ENCODE results near the gene ARIH1. TPM values are rescaled to one million over a fixed set of nuclear protein-coding genes. Genes with fewer than 3 reads are reported as not detected.

The ARIH1 gene
- total and polyA plus RNA-seq, 2 experiments from 2014 or later = 30.5 to 48.6 TPM

- Histone ChIP-seq H3K79me2 (replicated peaks; ENCODE audit: insufficient read depth) (peaks cover 100% of the 10 kb centered on the region), H3K4me3 (no peak overlapping the region), H3K4me2 (no peak overlapping the region), H4K20me1 (replicated peaks; ENCODE audit: insufficient read depth) (peaks cover 78% of the 10 kb centered on the region), H3K27ac (ENCODE audit: low read depth) (no peak overlapping the region), H3K9me2 (ENCODE audit: insufficient read depth) (no peaks in the 10 kb centered on the region), H3K36me3 (ENCODE audit: insufficient read depth) (no peaks in the 10 kb centered on the region), H3F3A (replicated peaks; ENCODE audit: low read depth) (no peaks in the 10 kb centered on the region; the same call in 1 of the 2 replicates), H3K27me3 (ENCODE audit: insufficient read depth) (no peaks in the 10 kb centered on the region), H2AFZ (no peak overlapping the region), H3K4me1 (ENCODE audit: insufficient read depth) (peaks cover 8% of the 10 kb centered on the region; the same call in 1 of the 2 replicates)
- DNase-seq (ENCODE audit: low spot score) (no peak), ATAC-seq (no peak)
- Mint-ChIP-seq H3K27ac (peak overlapping the region; percentile 55), H3K4me1 (no peaks in the 10 kb centered on the region; the same call in 1 of the 3 replicates), H3K36me3 (ENCODE audit: low read depth) (peaks cover 26% of the 10 kb centered on the region), H3K4me3 (no peak overlapping the region), H3K27me3 (ENCODE audit: insufficient read depth, low read depth, poor library complexity) (no peaks in the 10 kb centered on the region), H3K9me3 (no peaks in the 10 kb centered on the region)
- TF ChIP-seq CREB1 (CRISPR knock-in tag; IDR thresholded peaks at IDR 0.05; ENCODE audit: low read depth) = no peak
- TF ChIP-seq EZH2 (IDR thresholded peaks at IDR 0.05; ENCODE audit: low read depth, unreplicated experiment) = no peak
- TF ChIP-seq POLR2AphosphoS5 (IDR thresholded peaks at IDR 0.05; ENCODE audit: low read depth) = no peak
- TF ChIP-seq ETS1 (IDR thresholded peaks at IDR 0.05) = no peak
- TF ChIP-seq STAT1 (IDR thresholded peaks at IDR 0.05; ENCODE audit: unreplicated experiment) = no peak
- TF ChIP-seq, protein P1, sequence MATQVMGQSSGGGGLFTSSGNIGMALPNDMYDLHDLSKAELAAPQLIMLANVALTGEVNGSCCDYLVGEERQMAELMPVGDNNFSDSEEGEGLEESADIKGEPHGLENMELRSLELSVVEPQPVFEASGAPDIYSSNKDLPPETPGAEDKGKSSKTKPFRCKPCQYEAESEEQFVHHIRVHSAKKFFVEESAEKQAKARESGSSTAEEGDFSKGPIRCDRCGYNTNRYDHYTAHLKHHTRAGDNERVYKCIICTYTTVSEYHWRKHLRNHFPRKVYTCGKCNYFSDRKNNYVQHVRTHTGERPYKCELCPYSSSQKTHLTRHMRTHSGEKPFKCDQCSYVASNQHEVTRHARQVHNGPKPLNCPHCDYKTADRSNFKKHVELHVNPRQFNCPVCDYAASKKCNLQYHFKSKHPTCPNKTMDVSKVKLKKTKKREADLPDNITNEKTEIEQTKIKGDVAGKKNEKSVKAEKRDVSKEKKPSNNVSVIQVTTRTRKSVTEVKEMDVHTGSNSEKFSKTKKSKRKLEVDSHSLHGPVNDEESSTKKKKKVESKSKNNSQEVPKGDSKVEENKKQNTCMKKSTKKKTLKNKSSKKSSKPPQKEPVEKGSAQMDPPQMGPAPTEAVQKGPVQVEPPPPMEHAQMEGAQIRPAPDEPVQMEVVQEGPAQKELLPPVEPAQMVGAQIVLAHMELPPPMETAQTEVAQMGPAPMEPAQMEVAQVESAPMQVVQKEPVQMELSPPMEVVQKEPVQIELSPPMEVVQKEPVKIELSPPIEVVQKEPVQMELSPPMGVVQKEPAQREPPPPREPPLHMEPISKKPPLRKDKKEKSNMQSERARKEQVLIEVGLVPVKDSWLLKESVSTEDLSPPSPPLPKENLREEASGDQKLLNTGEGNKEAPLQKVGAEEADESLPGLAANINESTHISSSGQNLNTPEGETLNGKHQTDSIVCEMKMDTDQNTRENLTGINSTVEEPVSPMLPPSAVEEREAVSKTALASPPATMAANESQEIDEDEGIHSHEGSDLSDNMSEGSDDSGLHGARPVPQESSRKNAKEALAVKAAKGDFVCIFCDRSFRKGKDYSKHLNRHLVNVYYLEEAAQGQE (IDR thresholded peaks at IDR 0.05; ENCODE audit: unreplicated experiment) = no peak
- no peak for TF ChIP-seq ZNF331 (CRISPR knock-in tag; IDR thresholded peaks at IDR 0.05; ENCODE audit: low read depth)
- TF ChIP-seq CTCF (conservative IDR thresholded peaks at IDR 0.05; ENCODE audit: low read depth in 2 of 2) = no peak
- no peak for TF ChIP-seq JUNB (IDR thresholded peaks at IDR 0.05; ENCODE audit: unreplicated experiment)
- no peak for TF ChIP-seq ZNF114 (CRISPR knock-in tag; IDR thresholded peaks at IDR 0.05)
- TF ChIP-seq ZNF462 (CRISPR knock-in tag; IDR thresholded peaks at IDR 0.05) = no peak
- TF ChIP-seq EZH2phosphoT487 (IDR thresholded peaks at IDR 0.05; ENCODE audit: unreplicated experiment) = no peak
- TF ChIP-seq NANOG (IDR thresholded peaks at IDR 0.05; ENCODE audit: borderline replicate concordance) = no peak
Measured at GRCh38 chr15:72487070-72487797, 13.1 kb downstream of the ARIH1 start.
